ENCODE results near the gene POU3F3. TPM values are rescaled to one million over a fixed set of nuclear protein-coding genes. Genes with fewer than 3 reads are reported as not detected.

The POU3F3 gene
- total RNA-seq: under 0.01 TPM in 1 of 2 replicates, not detected in the other

GRCh38 chr2:104853534-104854497, at the start of gene POU3F3:
TSS of gene POU3F3 (plus strand) at chr2:104854115. CDS start at chr2:104855511, 1,396 bp downstream.

Other genes starting within 250 kb of the POU3F3 start
- gene MRPS9, start 184.0 kb downstream of the POU3F3 start, total RNA-seq: 20.8 and 25.2 TPM in 2 replicates